ENCODE results near the gene TANC1. TPM values are rescaled to one million over a fixed set of nuclear protein-coding genes. Genes with fewer than 3 reads are reported as not detected.
"Not testable (repeated sequence)": the region's sequence is repeated elsewhere in the genome, so short reads cannot be mapped to it uniquely, and the experiment has no call there.

Gene TANC1
- total RNA-seq, 4 donors from 2014 or later, result 34.5 to 125 (median 47.0) TPM

DNA sequence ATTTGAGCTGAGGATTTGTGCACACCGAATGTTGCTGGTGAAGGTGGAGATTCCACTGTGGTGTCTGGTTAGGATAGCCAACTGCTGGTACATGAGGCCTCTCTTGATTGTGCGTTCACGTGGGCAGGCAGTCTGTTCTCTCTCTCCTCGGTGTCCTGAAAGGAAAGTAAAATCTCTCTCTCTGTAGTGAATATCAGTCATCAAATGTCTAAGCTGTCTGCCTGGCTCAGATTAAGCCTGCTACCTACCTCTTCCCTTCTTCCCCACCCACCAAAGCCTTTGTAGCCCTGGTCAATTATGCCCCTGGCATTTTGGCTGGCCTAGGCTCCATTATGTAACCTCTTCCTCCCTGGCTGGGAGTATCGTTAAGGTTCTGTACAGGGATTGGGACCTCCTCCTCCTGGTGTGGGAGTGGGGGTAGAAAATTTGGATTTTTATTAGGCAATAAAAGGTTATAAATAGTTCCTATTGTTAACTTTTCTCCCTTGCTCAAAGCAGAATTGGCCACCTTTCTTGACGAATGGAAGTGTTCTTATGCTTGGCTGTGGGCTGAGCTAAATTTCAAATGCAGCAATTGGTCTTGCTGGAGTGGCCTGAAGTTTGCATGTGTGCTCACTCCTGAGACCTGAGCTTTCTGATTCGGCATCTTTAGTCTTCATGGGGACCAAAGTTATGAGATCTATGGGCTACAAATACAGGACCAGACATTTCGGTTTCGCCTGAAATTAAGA lies 169.2 kb downstream of the TANC1 start:
- H3K27me3 ChIP-seq, result no peaks in the 10 kb centered on the region
- in situ Hi-C loops (cut with MboI; ENCODE audit: low pct_ligation_motif_present in 1 of 4, low pct_unique_long_range_greater_than_20kb in 1 of 4, low sequenced_read_pairs in 3 of 4) (no loop called here), intact Hi-C loops (cut with DNase I; ENCODE audit: low total_unique reads) (no loop called here)
- TF ChIP-seq EP300 (IDR thresholded peaks at IDR 0.05; ENCODE audit: low read depth), result no peak
- TF ChIP-seq POLR2AphosphoS5 (IDR thresholded peaks at IDR 0.05), result no peak
- no peak for TF ChIP-seq POLR2A (IDR thresholded peaks at IDR 0.05)
- H3K4me3 ChIP-seq, result no peak overlapping the region
- no peaks in the 10 kb centered on the region for H3K36me3 ChIP-seq
- H3K27ac ChIP-seq, result peak overlapping the region in 3 of 4 donors; percentile 48 to 54 (median 51)
- no peaks in the 10 kb centered on the region for H3K9me3 ChIP-seq
- no peak for DNase-seq
- H3K4me1 ChIP-seq, result peaks cover 0 to 38% (median 14%) of the 10 kb centered on the region in 4 donors
- WGBS, 2 donors (ENCODE audit: low coverage in 1 of 2), result 68 to 78% methylated on average over 4 to 9 of the region's 9 CpGs

DNA sequence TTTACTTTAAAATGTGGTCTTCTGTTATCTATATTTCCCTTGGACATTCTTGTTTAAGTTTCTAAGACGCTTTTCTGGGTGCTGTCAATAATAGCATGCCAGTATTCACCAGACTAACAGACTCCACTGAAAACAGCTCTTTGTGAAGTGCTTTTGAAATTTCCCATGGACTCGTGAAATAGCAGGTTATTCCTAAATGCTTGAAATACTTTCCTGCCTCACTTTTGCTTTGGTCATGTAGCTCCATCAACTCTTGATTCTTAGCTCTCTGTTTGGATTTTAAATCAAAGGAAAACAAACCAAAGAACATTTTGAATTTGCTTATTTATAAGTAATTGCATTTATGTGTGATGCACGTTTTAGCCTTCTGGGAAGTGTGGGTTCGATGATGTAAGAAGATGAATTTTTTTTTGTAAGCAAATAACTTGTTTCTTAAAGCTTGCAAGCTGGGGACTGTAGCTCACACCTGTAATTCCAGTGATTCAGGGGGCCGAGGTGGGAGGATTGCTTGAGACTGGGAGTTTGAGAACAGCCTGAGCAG lies 170.3 kb downstream of the TANC1 start:
- Histone ChIP-seq H3K9me3 (no peaks in the 10 kb centered on the region), H3K4me1 (peaks cover 0 to 38% (median 14%) of the 10 kb centered on the region in 4 donors), H3K27me3 (no peaks in the 10 kb centered on the region), H3K4me3 (no peak overlapping the region), H3K36me3 (no peaks in the 10 kb centered on the region), H3K27ac (no peak overlapping the region)
- in situ Hi-C loops (cut with MboI; ENCODE audit: low pct_ligation_motif_present in 1 of 4, low pct_unique_long_range_greater_than_20kb in 1 of 4, low sequenced_read_pairs in 3 of 4) (no loop called here), intact Hi-C loops (cut with DNase I; ENCODE audit: low total_unique reads) (no loop called here)
- no peak for TF ChIP-seq POLR2AphosphoS5 (IDR thresholded peaks at IDR 0.05)
- TF ChIP-seq POLR2A (IDR thresholded peaks at IDR 0.05), result no peak
- TF ChIP-seq EP300 (IDR thresholded peaks at IDR 0.05; ENCODE audit: low read depth), result no peak
- TF ChIP-seq, protein P1, sequence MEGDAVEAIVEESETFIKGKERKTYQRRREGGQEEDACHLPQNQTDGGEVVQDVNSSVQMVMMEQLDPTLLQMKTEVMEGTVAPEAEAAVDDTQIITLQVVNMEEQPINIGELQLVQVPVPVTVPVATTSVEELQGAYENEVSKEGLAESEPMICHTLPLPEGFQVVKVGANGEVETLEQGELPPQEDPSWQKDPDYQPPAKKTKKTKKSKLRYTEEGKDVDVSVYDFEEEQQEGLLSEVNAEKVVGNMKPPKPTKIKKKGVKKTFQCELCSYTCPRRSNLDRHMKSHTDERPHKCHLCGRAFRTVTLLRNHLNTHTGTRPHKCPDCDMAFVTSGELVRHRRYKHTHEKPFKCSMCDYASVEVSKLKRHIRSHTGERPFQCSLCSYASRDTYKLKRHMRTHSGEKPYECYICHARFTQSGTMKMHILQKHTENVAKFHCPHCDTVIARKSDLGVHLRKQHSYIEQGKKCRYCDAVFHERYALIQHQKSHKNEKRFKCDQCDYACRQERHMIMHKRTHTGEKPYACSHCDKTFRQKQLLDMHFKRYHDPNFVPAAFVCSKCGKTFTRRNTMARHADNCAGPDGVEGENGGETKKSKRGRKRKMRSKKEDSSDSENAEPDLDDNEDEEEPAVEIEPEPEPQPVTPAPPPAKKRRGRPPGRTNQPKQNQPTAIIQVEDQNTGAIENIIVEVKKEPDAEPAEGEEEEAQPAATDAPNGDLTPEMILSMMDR (IDR thresholded peaks at IDR 0.05), result no peak
- no peak for DNase-seq
- 78 to 86% methylated on average over 5 of the region's 5 CpGs for WGBS, 2 donors (ENCODE audit: low coverage in 1 of 2)

DNA sequence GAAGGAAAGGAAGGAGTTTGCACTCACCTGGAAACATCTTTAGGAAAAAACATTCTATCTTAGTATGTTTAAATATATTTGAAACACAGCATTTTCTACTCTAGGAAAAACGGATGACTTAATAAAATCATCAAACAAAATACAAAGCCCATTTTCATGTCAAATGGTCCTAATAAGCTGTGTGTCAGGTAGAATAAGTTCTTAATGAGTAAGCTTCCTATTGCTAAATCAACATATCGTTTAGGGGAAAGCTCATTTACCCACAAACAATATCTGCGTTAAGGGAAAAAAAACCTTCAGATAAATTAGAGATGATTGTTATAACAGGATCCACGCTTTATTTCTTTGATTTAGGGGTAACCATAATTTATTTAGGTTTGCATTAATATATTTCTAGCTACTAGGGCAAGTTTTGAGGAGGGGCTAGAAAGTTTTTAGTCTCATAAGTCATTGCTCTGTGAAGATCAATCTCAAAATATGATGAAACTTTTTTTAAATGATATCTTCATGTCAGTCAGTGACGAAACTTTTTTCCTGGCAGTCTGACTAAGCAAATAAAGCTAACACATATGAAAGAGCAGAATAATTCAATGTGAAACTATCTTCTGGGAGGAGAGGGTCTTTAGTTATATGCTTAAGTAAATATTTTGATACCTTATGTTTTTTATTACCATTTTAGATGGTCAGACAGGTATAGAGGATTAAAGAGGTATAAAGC lies 170.9 kb downstream of the TANC1 start:
- in situ Hi-C loops (cut with MboI; ENCODE audit: low pct_ligation_motif_present in 1 of 4, low pct_unique_long_range_greater_than_20kb in 1 of 4, low sequenced_read_pairs in 3 of 4), result no loop called here
- Histone ChIP-seq H3K27ac (no peak overlapping the region), H3K36me3 (no peaks in the 10 kb centered on the region), H3K27me3 (no peaks in the 10 kb centered on the region), H3K4me1 (peaks cover 0 to 38% (median 14%) of the 10 kb centered on the region in 4 donors), H3K4me3 (no peak overlapping the region), H3K9me3 (no peaks in the 10 kb centered on the region)
- intact Hi-C loops (cut with DNase I; ENCODE audit: low total_unique reads), result no loop called here
- TF ChIP-seq EP300 (IDR thresholded peaks at IDR 0.05; ENCODE audit: low read depth) (no peak), POLR2A (IDR thresholded peaks at IDR 0.05) (no peak), POLR2AphosphoS5 (IDR thresholded peaks at IDR 0.05) (no peak)
- TF ChIP-seq, protein P1 (IDR thresholded peaks at IDR 0.05), result no peak
- DNase-seq, result no peak
- WGBS, 2 donors (ENCODE audit: low coverage in 1 of 2), result 79 to 80% methylated on average over 5 of the region's 5 CpGs

DNA sequence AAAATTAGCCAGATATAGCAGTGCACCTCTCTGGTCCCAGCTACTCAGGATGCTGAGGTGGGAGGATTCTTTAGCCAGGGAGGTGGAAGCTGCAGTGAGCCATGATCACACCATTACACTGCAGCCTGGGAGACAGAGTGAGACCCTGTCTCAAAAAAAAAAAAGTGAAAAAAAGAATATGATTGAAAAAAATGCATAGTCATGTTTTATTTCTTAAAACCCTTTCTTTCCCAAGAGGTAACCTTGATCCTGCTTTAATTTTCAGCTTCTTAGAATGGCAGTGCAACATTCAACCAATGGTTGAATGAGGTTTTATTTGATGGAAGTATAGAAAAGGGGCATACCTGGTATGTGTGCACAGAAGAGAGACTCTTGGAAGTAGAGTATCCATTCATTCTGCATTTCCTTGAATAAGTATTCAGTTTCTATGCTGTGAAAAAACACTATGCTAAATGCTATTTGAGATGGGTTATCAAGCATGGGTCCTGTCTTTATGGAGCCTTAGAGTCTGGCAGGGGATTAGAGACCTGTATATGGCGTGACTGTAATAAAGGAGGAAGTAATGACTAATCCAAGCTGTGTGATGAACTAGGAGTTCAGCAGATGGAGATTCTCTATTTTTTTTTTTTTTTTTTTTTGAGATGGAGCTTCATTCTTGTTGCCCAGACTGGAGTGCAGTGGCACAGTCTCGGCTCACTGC lies 171.8 kb downstream of the TANC1 start:
- no peak overlapping the region for H3K27ac ChIP-seq
- TF ChIP-seq POLR2A (IDR thresholded peaks at IDR 0.05) (no peak), POLR2AphosphoS5 (IDR thresholded peaks at IDR 0.05) (no peak), EP300 (IDR thresholded peaks at IDR 0.05; ENCODE audit: low read depth) (no peak)
- TF ChIP-seq, protein P1 (IDR thresholded peaks at IDR 0.05), result no peak
- H3K27me3 ChIP-seq, result no peaks in the 10 kb centered on the region
- DNase-seq, result no peak
- 40 to 73% methylated on average over 1 to 2 of the region's 2 CpGs for WGBS, 2 donors (ENCODE audit: low coverage in 1 of 2)
- intact Hi-C loops (cut with DNase I; ENCODE audit: low total_unique reads), result no loop called here
- in situ Hi-C loops (cut with MboI; ENCODE audit: low pct_ligation_motif_present in 1 of 4, low pct_unique_long_range_greater_than_20kb in 1 of 4, low sequenced_read_pairs in 3 of 4), result no loop called here
- H3K9me3 ChIP-seq, result no peaks in the 10 kb centered on the region
- no peaks in the 10 kb centered on the region for H3K36me3 ChIP-seq
- no peak overlapping the region for H3K4me3 ChIP-seq
- H3K4me1 ChIP-seq, result peaks cover 0 to 34% (median 13%) of the 10 kb centered on the region in 4 donors

DNA sequence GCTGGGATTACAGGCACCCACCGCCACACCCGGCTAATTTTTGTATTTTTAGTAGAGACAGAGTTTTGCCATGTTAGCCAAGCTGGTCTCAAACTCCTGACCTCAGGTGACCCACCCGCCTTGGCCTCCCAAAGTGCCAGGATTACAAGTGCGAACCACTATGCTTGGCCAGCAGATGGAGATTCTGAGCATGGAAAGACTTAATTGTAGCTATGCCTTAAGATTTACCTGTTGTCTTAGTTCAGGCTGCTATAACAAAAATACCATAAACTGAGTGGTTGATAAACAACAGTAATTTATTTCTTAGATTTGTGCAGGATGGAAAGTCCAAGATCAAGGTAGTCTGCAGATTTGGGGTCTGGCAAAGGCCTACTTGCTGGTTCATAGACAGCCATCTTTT lies 172.4 kb downstream of the TANC1 start:
- H3K9me3 ChIP-seq; H3K4me3 ChIP-seq; DNase-seq; intact Hi-C loops (cut with DNase I; ENCODE audit: low total_unique reads); in situ Hi-C loops (cut with MboI; ENCODE audit: low pct_ligation_motif_present in 1 of 4, low pct_unique_long_range_greater_than_20kb in 1 of 4, low sequenced_read_pairs in 3 of 4); H3K27ac ChIP-seq; H3K27me3 ChIP-seq; H3K36me3 ChIP-seq: not testable (repeated sequence)
- 94% methylated on average over 4 of the region's 4 CpGs; no CpG with 5 or more reads in 1 of the 2 donors for WGBS, 2 donors (ENCODE audit: low coverage in 1 of 2)
- H3K4me1 ChIP-seq, result peaks cover 0 to 28% (median 8%) of the 10 kb centered on the region in 4 donors

All from transverse colon (tissue), 4 donors.